GM23338 (cell line): ENCODE data around the gene NIBAN1.

Experiments used
- CREB1 ChIP-seq: fragments of 250-450 bp; sonication (Bioruptor Pico); IDR thresholded peaks from 2 replicates; pipeline ENCODE4 v1.5.0; 2020; ENCODE audit warnings: low read depth, mild to moderate bottlenecking, moderate library complexity
- CTCF ChIP-seq, 2 experiments: fragments of 200-600 bp in 1 of 2; sonication (generic) in 1 of 2; conservative IDR thresholded peaks; 2 replicates each; pipeline versions ENCODE4 v1.5.1 to v1.6.1; 2016 to 2017; ENCODE audit warnings: antibody characterized with exemption in 2 of 2, low read depth in 2 of 2, mild to moderate bottlenecking in 2 of 2, moderate library complexity in 1 of 2
- ETS1 ChIP-seq: IDR thresholded peaks from 2 replicates; pipeline ENCODE4 v1.6.1; 2016; ENCODE audit warnings: antibody characterized with exemption
- EZH2 ChIP-seq: fragments of 200-600 bp; sonication (generic); IDR thresholded peaks from one replicate; pipeline ENCODE4 v1.8.0; 2017; ENCODE audit warnings: antibody characterized with exemption, mild to moderate bottlenecking, low read depth; ENCODE audit not compliant: unreplicated experiment
- EZH2phosphoT487 ChIP-seq: fragments of 200-600 bp; sonication (generic); IDR thresholded peaks from one replicate; pipeline ENCODE4 v1.8.1; 2018; ENCODE audit warnings: antibody characterized with exemption; ENCODE audit not compliant: unreplicated experiment
- JUNB ChIP-seq: IDR thresholded peaks from one replicate; pipeline ENCODE4 v1.6.1; 2016; ENCODE audit warnings: antibody characterized with exemption; ENCODE audit not compliant: unreplicated experiment
- NANOG ChIP-seq: IDR thresholded peaks from 2 replicates; pipeline ENCODE4 v1.6.1; 2016; ENCODE audit warnings: antibody characterized with exemption, borderline replicate concordance
- POLR2AphosphoS5 ChIP-seq: IDR thresholded peaks from 2 replicates; pipeline ENCODE4 v1.6.1; 2016; ENCODE audit warnings: antibody characterized with exemption, low read depth
- REST ChIP-seq: IDR thresholded peaks from one replicate; pipeline ENCODE4 v1.6.1; 2018; ENCODE audit warnings: antibody characterized with exemption; ENCODE audit not compliant: unreplicated experiment
- STAT1 ChIP-seq: IDR thresholded peaks from one replicate; pipeline ENCODE4 v1.6.1; 2016; ENCODE audit warnings: antibody characterized with exemption; ENCODE audit not compliant: unreplicated experiment
- ZNF462 ChIP-seq: fragments of 250-450 bp; sonication (Bioruptor Pico); IDR thresholded peaks from 2 replicates; pipeline ENCODE4 v1.5.0; 2020; ENCODE audit warnings: mild to moderate bottlenecking, moderate library complexity

- TF ChIP-seq ETS1: no peak
- TF ChIP-seq CTCF (conservative IDR thresholded peaks at IDR 0.05; ENCODE audit: low read depth in 2 of 2): no peak
- TF ChIP-seq POLR2AphosphoS5: no peak
- TF ChIP-seq JUNB: no peak
- no peak for TF ChIP-seq EZH2
- no peak for TF ChIP-seq EZH2phosphoT487
- no peak for TF ChIP-seq STAT1
- no peak for TF ChIP-seq CREB1 (CRISPR knock-in tag)
- no peak for TF ChIP-seq REST
- no peak for TF ChIP-seq ZNF462 (CRISPR knock-in tag)
- no peak for TF ChIP-seq NANOG
Observed at GRCh38 chr1:184930232-184930631, 44.1 kb downstream of the NIBAN1 start.
